HG03571 (cell line): Measurements from ENCODE around the gene RPL13A.
"Not testable (repeated sequence)": the region's sequence is repeated elsewhere in the genome, so short reads cannot be mapped to it uniquely, and the experiment has no call there.

Experiments used
- ATAC-seq: cut with Tn5 transposase; IDR thresholded peaks from one replicate; pipeline ENCODE4 v1.9.1; 2021; ENCODE audit not compliant: unreplicated experiment

RPL13A gene

GRCh38 chr19:49455773-49456172 lies 31.6 kb upstream of the RPL13A start:
- no peak for ATAC-seq

- ATAC-seq = no peak
Observed at GRCh38 chr19:49456326-49456725, 31.1 kb upstream of the RPL13A start.

GRCh38 chr19:49458567-49458903 lies 28.9 kb upstream of the RPL13A start:
- no peak for ATAC-seq

- no peak for ATAC-seq
Observed at GRCh38 chr19:49459388-49459787, 28.0 kb upstream of the RPL13A start.

GRCh38 chr19:49461130-49461529 lies 26.3 kb upstream of the RPL13A start:
- not testable (repeated sequence) for ATAC-seq

GRCh38 chr19:49461656-49462055 lies 25.8 kb upstream of the RPL13A start:
- ATAC-seq = no peak

- ATAC-seq = no peak
Observed at GRCh38 chr19:49462492-49462891, 24.9 kb upstream of the RPL13A start.

GRCh38 chr19:49463960-49464740 lies 23.3 kb upstream of the RPL13A start:
- ATAC-seq = no peak

GRCh38 chr19:49465371-49465770 lies 22.0 kb upstream of the RPL13A start:
- ATAC-seq = no peak

GRCh38 chr19:49468199-49468598 lies 19.2 kb upstream of the RPL13A start:
- no peak for ATAC-seq

GRCh38 chr19:49468746-49469447 lies 18.5 kb upstream of the RPL13A start:
- ATAC-seq = peak; percentile 56

- ATAC-seq = no peak
Observed at GRCh38 chr19:49469828-49470614, 17.4 kb upstream of the RPL13A start.

GRCh38 chr19:49470615-49470978 lies 16.8 kb upstream of the RPL13A start:
- no peak for ATAC-seq

- ATAC-seq = no peak
Observed at GRCh38 chr19:49472936-49473335, 14.5 kb upstream of the RPL13A start.

GRCh38 chr19:49473501-49473867 lies 13.9 kb upstream of the RPL13A start:
- not testable (repeated sequence) for ATAC-seq

GRCh38 chr19:49473868-49474541 lies 13.4 kb upstream of the RPL13A start, which contains the start of gene FLT3LG:
Gene FLT3LG (plus strand): TSS chr19:49474215. CDS start chr19:49474640, 425 bp downstream.
- ATAC-seq = no peak

- no peak for ATAC-seq
Observed at GRCh38 chr19:49474542-49474924, 12.9 kb upstream of the RPL13A start.

GRCh38 chr19:49475191-49475917 lies 12.1 kb upstream of the RPL13A start:
- ATAC-seq = no peak

- ATAC-seq = no peak
Observed at GRCh38 chr19:49475995-49476880, 11.2 kb upstream of the RPL13A start.
